ENCODE results near the gene POU2AF3.

DNA sequence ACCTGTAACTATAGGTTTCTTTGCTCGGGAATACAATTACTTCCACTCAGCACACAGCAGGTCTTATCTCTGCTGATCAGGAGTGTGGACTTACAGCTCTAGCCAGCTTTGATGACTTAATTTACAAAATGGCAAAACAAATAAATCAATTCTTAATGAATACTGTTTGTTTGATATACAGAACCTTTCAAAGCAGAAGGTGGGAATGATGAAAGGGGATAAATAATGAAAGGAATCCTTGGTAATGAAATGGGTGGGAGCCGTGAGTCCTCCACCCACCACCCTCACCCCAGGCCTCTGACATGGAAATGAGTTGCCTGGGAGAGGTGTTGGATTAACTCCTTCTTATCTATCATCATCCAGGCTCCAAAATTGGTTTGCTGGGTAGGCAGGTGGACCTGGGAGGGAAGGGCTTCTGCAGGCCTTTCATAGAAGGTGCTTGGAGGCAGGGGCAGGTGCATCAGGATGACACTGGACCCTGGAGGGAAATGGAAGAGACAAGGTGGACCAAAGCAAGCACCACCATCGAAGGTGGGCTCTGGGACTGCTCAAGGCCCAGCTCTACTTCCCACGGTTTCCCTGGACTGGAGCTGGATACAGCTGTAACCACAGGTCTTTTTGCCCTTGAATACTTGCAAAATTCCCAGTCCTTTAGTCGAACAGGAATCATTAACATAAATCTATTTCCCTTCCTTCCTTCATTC lies 57.8 kb downstream of the POU2AF3 start:
- TF ChIP-seq, protein P1, sequence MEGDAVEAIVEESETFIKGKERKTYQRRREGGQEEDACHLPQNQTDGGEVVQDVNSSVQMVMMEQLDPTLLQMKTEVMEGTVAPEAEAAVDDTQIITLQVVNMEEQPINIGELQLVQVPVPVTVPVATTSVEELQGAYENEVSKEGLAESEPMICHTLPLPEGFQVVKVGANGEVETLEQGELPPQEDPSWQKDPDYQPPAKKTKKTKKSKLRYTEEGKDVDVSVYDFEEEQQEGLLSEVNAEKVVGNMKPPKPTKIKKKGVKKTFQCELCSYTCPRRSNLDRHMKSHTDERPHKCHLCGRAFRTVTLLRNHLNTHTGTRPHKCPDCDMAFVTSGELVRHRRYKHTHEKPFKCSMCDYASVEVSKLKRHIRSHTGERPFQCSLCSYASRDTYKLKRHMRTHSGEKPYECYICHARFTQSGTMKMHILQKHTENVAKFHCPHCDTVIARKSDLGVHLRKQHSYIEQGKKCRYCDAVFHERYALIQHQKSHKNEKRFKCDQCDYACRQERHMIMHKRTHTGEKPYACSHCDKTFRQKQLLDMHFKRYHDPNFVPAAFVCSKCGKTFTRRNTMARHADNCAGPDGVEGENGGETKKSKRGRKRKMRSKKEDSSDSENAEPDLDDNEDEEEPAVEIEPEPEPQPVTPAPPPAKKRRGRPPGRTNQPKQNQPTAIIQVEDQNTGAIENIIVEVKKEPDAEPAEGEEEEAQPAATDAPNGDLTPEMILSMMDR (conservative IDR thresholded peaks at IDR 0.05; ENCODE audit: low read length): no peak
- TF ChIP-seq EZH2phosphoT487 (IDR thresholded peaks at IDR 0.05; ENCODE audit: borderline replicate concordance): no peak

All from Loucy (cell line).